ENCODE data around the gene STPG4.

DNA sequence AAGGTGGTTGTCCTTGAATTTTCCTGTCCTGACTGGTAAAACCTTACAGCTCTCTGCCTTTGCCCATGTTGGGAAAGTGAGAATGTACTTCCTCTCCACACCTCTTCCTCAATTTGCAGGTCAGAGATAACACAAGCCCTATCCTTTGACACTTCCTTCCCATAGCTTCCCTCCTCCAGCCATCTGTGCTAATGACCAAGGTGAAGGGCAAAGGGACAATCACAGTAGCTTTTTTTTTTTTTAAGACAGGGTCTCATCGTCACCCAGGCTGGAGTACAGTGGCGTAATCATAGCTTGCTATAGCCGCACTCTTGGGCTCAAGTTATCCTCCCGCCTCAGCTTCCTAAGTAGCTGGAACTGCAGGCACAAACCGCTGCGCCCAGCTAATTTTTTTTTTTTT is 24.3 kb upstream of the STPG4 start:
- no peak for TF ChIP-seq POLR2AphosphoS5 (IDR thresholded peaks at IDR 0.05; ENCODE audit: borderline replicate concordance, low read depth, low read length)
- no peak for TF ChIP-seq EZH2 (IDR thresholded peaks at IDR 0.05)
- TF ChIP-seq FOXP2 (optimal IDR thresholded peaks at IDR 0.05; ENCODE audit: control extremely low read depth, extremely low read length, insufficient read depth) = no peak

Measured in SK-N-MC (cell line).